HEK293 (cell line): ENCODE measurements around the gene CDH18.

Source experiments
- SP2 ChIP-seq: fragments of 450-650 bp; formaldehyde crosslinking; IDR thresholded peaks from 2 replicates; pipeline ENCODE4 v1.5.1; 2016; ENCODE audit warnings: missing biosample characterization, missing genetic modification characterization
- ZNF324 ChIP-seq: fragments of 450-650 bp; formaldehyde crosslinking; IDR thresholded peaks from 2 replicates; pipeline ENCODE4 v1.5.1; 2016; ENCODE audit warnings: missing biosample characterization, missing genetic modification characterization
- ZNF623 ChIP-seq: fragments of 450-650 bp; formaldehyde crosslinking; IDR thresholded peaks from 2 replicates; pipeline ENCODE4 v1.5.1; 2016; ENCODE audit warnings: missing biosample characterization, missing genetic modification characterization
- ZSCAN30 ChIP-seq: fragments of 450-650 bp; IDR thresholded peaks from 2 replicates; pipeline ENCODE4 v1.5.1; 2018; ENCODE audit warnings: missing biosample characterization, mild to moderate bottlenecking, missing genetic modification characterization, moderate library complexity
- TF ChIP-seq, protein P1 (sequence below): fragments of 450-650 bp; formaldehyde crosslinking; IDR thresholded peaks from 2 replicates; pipeline ENCODE4 v1.5.1; 2016; ENCODE audit warnings: missing biosample characterization, missing genetic modification characterization
- TF ChIP-seq, protein P2 (sequence below): fragments of 450-650 bp; formaldehyde crosslinking; IDR thresholded peaks from 2 replicates; pipeline ENCODE4 v1.5.1; 2016; ENCODE audit warnings: missing biosample characterization, missing genetic modification characterization
- TF ChIP-seq, protein P3 (sequence below): fragments of 450-650 bp; formaldehyde crosslinking; conservative IDR thresholded peaks from 2 replicates; pipeline ENCODE4 v1.5.1; 2016; ENCODE audit warnings: low read depth, missing biosample characterization, missing genetic modification characterization
- TF ChIP-seq, protein P4 (sequence below): fragments of 450-650 bp; formaldehyde crosslinking; IDR thresholded peaks from 2 replicates; pipeline ENCODE4 v1.5.1; 2016; ENCODE audit warnings: missing biosample characterization, missing genetic modification characterization, low read depth
- TF ChIP-seq, protein P5 (sequence below): fragments of 450-650 bp; formaldehyde crosslinking; IDR thresholded peaks from 2 replicates; pipeline ENCODE4 v1.5.1; 2016; ENCODE audit warnings: missing biosample characterization, missing genetic modification characterization

DNA sequence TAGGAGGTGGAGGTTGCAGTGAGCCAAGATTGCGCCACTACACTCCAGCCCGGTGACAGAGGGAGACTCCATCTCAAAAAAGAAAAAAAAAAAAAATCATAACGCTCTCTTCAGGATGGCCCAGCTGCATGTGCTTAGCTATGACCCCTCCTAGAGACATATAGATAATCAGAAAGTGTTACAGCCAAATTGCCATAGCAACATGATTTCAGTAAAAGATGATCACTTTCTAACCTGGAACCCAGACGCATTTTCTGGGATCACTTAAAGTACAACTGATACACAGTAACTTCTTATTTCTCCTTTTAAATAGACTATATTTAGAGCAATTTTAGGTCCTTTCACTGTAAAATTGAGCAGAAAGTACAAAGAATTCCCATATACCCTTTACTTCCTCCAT lies 372.9 kb downstream of the CDH18 start:
- TF ChIP-seq, protein P1, sequence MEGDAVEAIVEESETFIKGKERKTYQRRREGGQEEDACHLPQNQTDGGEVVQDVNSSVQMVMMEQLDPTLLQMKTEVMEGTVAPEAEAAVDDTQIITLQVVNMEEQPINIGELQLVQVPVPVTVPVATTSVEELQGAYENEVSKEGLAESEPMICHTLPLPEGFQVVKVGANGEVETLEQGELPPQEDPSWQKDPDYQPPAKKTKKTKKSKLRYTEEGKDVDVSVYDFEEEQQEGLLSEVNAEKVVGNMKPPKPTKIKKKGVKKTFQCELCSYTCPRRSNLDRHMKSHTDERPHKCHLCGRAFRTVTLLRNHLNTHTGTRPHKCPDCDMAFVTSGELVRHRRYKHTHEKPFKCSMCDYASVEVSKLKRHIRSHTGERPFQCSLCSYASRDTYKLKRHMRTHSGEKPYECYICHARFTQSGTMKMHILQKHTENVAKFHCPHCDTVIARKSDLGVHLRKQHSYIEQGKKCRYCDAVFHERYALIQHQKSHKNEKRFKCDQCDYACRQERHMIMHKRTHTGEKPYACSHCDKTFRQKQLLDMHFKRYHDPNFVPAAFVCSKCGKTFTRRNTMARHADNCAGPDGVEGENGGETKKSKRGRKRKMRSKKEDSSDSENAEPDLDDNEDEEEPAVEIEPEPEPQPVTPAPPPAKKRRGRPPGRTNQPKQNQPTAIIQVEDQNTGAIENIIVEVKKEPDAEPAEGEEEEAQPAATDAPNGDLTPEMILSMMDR (tag by site-specific recombination): no peak
- no peak for TF ChIP-seq ZNF324 (tag by site-specific recombination)
- TF ChIP-seq ZSCAN30 (tag by site-specific recombination): no peak
- no peak for TF ChIP-seq SP2
- TF ChIP-seq, protein P2, sequence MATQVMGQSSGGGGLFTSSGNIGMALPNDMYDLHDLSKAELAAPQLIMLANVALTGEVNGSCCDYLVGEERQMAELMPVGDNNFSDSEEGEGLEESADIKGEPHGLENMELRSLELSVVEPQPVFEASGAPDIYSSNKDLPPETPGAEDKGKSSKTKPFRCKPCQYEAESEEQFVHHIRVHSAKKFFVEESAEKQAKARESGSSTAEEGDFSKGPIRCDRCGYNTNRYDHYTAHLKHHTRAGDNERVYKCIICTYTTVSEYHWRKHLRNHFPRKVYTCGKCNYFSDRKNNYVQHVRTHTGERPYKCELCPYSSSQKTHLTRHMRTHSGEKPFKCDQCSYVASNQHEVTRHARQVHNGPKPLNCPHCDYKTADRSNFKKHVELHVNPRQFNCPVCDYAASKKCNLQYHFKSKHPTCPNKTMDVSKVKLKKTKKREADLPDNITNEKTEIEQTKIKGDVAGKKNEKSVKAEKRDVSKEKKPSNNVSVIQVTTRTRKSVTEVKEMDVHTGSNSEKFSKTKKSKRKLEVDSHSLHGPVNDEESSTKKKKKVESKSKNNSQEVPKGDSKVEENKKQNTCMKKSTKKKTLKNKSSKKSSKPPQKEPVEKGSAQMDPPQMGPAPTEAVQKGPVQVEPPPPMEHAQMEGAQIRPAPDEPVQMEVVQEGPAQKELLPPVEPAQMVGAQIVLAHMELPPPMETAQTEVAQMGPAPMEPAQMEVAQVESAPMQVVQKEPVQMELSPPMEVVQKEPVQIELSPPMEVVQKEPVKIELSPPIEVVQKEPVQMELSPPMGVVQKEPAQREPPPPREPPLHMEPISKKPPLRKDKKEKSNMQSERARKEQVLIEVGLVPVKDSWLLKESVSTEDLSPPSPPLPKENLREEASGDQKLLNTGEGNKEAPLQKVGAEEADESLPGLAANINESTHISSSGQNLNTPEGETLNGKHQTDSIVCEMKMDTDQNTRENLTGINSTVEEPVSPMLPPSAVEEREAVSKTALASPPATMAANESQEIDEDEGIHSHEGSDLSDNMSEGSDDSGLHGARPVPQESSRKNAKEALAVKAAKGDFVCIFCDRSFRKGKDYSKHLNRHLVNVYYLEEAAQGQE: no peak
- no peak for TF ChIP-seq ZNF623 (tag by site-specific recombination)
- TF ChIP-seq, protein P3, sequence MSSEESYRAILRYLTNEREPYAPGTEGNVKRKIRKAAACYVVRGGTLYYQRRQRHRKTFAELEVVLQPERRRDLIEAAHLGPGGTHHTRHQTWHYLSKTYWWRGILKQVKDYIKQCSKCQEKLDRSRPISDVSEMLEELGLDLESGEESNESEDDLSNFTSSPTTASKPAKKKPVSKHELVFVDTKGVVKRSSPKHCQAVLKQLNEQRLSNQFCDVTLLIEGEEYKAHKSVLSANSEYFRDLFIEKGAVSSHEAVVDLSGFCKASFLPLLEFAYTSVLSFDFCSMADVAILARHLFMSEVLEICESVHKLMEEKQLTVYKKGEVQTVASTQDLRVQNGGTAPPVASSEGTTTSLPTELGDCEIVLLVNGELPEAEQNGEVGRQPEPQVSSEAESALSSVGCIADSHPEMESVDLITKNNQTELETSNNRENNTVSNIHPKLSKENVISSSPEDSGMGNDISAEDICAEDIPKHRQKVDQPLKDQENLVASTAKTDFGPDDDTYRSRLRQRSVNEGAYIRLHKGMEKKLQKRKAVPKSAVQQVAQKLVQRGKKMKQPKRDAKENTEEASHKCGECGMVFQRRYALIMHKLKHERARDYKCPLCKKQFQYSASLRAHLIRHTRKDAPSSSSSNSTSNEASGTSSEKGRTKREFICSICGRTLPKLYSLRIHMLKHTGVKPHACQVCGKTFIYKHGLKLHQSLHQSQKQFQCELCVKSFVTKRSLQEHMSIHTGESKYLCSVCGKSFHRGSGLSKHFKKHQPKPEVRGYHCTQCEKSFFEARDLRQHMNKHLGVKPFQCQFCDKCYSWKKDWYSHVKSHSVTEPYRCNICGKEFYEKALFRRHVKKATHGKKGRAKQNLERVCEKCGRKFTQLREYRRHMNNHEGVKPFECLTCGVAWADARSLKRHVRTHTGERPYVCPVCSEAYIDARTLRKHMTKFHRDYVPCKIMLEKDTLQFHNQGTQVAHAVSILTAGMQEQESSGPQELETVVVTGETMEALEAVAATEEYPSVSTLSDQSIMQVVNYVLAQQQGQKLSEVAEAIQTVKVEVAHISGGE (tag by site-specific recombination): no peak
- TF ChIP-seq, protein P4, sequence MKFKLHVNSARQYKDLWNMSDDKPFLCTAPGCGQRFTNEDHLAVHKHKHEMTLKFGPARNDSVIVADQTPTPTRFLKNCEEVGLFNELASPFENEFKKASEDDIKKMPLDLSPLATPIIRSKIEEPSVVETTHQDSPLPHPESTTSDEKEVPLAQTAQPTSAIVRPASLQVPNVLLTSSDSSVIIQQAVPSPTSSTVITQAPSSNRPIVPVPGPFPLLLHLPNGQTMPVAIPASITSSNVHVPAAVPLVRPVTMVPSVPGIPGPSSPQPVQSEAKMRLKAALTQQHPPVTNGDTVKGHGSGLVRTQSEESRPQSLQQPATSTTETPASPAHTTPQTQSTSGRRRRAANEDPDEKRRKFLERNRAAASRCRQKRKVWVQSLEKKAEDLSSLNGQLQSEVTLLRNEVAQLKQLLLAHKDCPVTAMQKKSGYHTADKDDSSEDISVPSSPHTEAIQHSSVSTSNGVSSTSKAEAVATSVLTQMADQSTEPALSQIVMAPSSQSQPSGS (tag by site-specific recombination): no peak
- TF ChIP-seq, protein P5, sequence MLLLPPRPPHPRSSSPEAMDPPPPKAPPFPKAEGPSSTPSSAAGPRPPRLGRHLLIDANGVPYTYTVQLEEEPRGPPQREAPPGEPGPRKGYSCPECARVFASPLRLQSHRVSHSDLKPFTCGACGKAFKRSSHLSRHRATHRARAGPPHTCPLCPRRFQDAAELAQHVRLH (tag by site-specific recombination): no peak
